Large intestine (tissue), 3 donors: ENCODE data around the gene SULT1A1. TPM values are rescaled to one million over a fixed set of nuclear protein-coding genes. Genes with fewer than 3 reads are reported as not detected.
"Not testable (repeated sequence)": the region's sequence is repeated elsewhere in the genome, so short reads cannot be mapped to it uniquely, and the experiment has no call there.

Experiments
- DNase-seq, 2 donors: peaks; one replicate each; pipeline versions ENCODE4 v3.0.0 to v3.0.0-alpha.2; 2013
- H3K27ac ChIP-seq: one replicate; pipeline ENCODE4 v1.5.1; 2013; ENCODE audit warnings: low read length
- H3K27me3 ChIP-seq: 2 replicates; pipeline ENCODE4 v1.6.1; 2013; ENCODE audit warnings: low read length; ENCODE audit not compliant: control insufficient read depth, insufficient read depth
- H3K36me3 ChIP-seq: 2 replicates; pipeline ENCODE4 v1.6.1; 2013; ENCODE audit warnings: low read length; ENCODE audit not compliant: control insufficient read depth, insufficient read depth
- H3K4me1 ChIP-seq: one replicate; pipeline ENCODE4 v1.6.1; 2013; ENCODE audit warnings: low read length; ENCODE audit not compliant: control insufficient read depth, insufficient read depth
- H3K4me3 ChIP-seq: one replicate; pipeline ENCODE4 v1.5.1; 2013; ENCODE audit warnings: low read length
- H3K9me3 ChIP-seq: one replicate; pipeline ENCODE4 v1.6.1; 2013; ENCODE audit warnings: mild to moderate bottlenecking, low read depth, low read length, moderate library complexity; ENCODE audit not compliant: control insufficient read depth
- WGBS: methylation state at CpG from one replicate; pipeline ENCODE4 v1.1.5; 2013; ENCODE audit warnings: low lambda C conversion rate; ENCODE audit not compliant: insufficient coverage; 5-methylcytosine and 5-hydroxymethylcytosine counted together
- polyA plus RNA-seq: library from polyadenylated mRNA; unstranded; fragments of 120-200 nt; gene quantifications from one replicate; pipeline ENCODE4 v1.2.1, GENCODE V29; 2013

SULT1A1 gene
- polyA plus RNA-seq, 1 donor: 67.5 TPM

GRCh38 chr16:28621481-28622155 lies 11.8 kb upstream of the SULT1A1 start:
- H3K27me3 ChIP-seq: no peaks in the 10 kb centered on the region
- peak in 1 of 2 donors; percentile 41 for DNase-seq
- H3K4me3 ChIP-seq: no peak overlapping the region
- H3K27ac ChIP-seq: no peak overlapping the region
- peaks cover 12% of the 10 kb centered on the region for H3K36me3 ChIP-seq
- no peaks in the 10 kb centered on the region for H3K9me3 ChIP-seq
- H3K4me1 ChIP-seq: peaks cover 13% of the 10 kb centered on the region
- WGBS: no CpG with 5 or more reads among the region's 7 CpGs

GRCh38 chr16:28620316-28620715 lies 10.5 kb upstream of the SULT1A1 start:
- no CpG with 5 or more reads among the region's 1 CpG for WGBS
- peaks cover 12% of the 10 kb centered on the region for H3K36me3 ChIP-seq

GRCh38 chr16:28617874-28618273 lies 8.0 kb upstream of the SULT1A1 start:
- Histone ChIP-seq H3K4me1 (peaks cover 13% of the 10 kb centered on the region), H3K27me3 (no peaks in the 10 kb centered on the region), H3K4me3 (no peak overlapping the region), H3K36me3 (peaks cover 12% of the 10 kb centered on the region), H3K9me3 (no peaks in the 10 kb centered on the region), H3K27ac (no peak overlapping the region)
- WGBS: 43% methylated on average over 1 of the region's 4 CpGs
- DNase-seq: no peak

More at GRCh38 chr16:28620316-28620715, 10.5 kb upstream of the SULT1A1 start:
- H3K9me3 ChIP-seq, H3K27ac ChIP-seq, DNase-seq, H3K4me3 ChIP-seq, H3K27me3 ChIP-seq: not testable (repeated sequence)
- H3K4me1 ChIP-seq: peaks cover 13% of the 10 kb centered on the region

GRCh38 chr16:28616636-28617035 lies 6.8 kb upstream of the SULT1A1 start:
- DNase-seq: no peak
- WGBS: 70% methylated on average over 2 of the region's 7 CpGs
- Histone ChIP-seq H3K36me3 (peaks cover 12% of the 10 kb centered on the region), H3K27ac (no peak overlapping the region), H3K27me3 (no peaks in the 10 kb centered on the region), H3K9me3 (no peaks in the 10 kb centered on the region), H3K4me1 (peaks cover 7% of the 10 kb centered on the region), H3K4me3 (no peak overlapping the region)

GRCh38 chr16:28616224-28616577 lies 6.4 kb upstream of the SULT1A1 start:
- no CpG with 5 or more reads among the region's 7 CpGs for WGBS
- not testable (repeated sequence) for H3K27me3 ChIP-seq, H3K4me3 ChIP-seq, H3K27ac ChIP-seq, H3K4me1 ChIP-seq, DNase-seq, H3K9me3 ChIP-seq
- H3K36me3 ChIP-seq: peaks cover 12% of the 10 kb centered on the region

GRCh38 chr16:28615486-28616223 lies 5.8 kb upstream of the SULT1A1 start:
- no CpG with 5 or more reads among the region's 24 CpGs for WGBS
- not testable (repeated sequence) for H3K27ac ChIP-seq, H3K9me3 ChIP-seq, H3K4me3 ChIP-seq, H3K36me3 ChIP-seq, H3K4me1 ChIP-seq, H3K27me3 ChIP-seq
- DNase-seq: peak in 1 of 2 donors; percentile 43

GRCh38 chr16:28614561-28614960 lies 4.7 kb upstream of the SULT1A1 start:
- H3K9me3 ChIP-seq, H3K36me3 ChIP-seq, H3K27me3 ChIP-seq, H3K4me3 ChIP-seq, DNase-seq, H3K27ac ChIP-seq: not testable (repeated sequence)
- WGBS: no CpG with 5 or more reads among the region's 16 CpGs
- H3K4me1 ChIP-seq: peaks cover 19% of the 10 kb centered on the region

GRCh38 chr16:28613912-28614311 lies 4.1 kb upstream of the SULT1A1 start:
- H3K27ac ChIP-seq, H3K4me3 ChIP-seq, H3K9me3 ChIP-seq, DNase-seq, H3K27me3 ChIP-seq, H3K36me3 ChIP-seq: not testable (repeated sequence)
- peaks cover 25% of the 10 kb centered on the region for H3K4me1 ChIP-seq
- WGBS: no CpG with 5 or more reads among the region's 26 CpGs

- no CpG with 5 or more reads among the region's 17 CpGs for WGBS
- H3K27ac ChIP-seq: not testable (repeated sequence)
These were observed 2.8 kb upstream of the SULT1A1 start for GRCh38 chr16:28612359-28613280.

GRCh38 chr16:28610595-28611191 lies 849 bp upstream of the SULT1A1 start:
- Histone ChIP-seq H3K36me3 (peaks cover 13% of the 10 kb centered on the region), H3K27me3 (no peaks in the 10 kb centered on the region), H3K9me3 (no peaks in the 10 kb centered on the region), H3K4me1 (peaks cover 34% of the 10 kb centered on the region), H3K27ac (peak overlapping the region; percentile 86), H3K4me3 (no peak overlapping the region)
- no CpG with 5 or more reads among the region's 10 CpGs for WGBS
- peak; percentile 66 to 87 for DNase-seq

More at GRCh38 chr16:28612359-28613280, 2.8 kb upstream of the SULT1A1 start:
- not testable (repeated sequence) for H3K4me3 ChIP-seq, H3K36me3 ChIP-seq, H3K27me3 ChIP-seq, DNase-seq, H3K9me3 ChIP-seq
- H3K4me1 ChIP-seq: peaks cover 33% of the 10 kb centered on the region
